HG02642 (cell line): ENCODE data around the gene GRPEL2.

Experiments used
- ATAC-seq: cut with Tn5 transposase; IDR thresholded peaks from one replicate; pipeline ENCODE4 v1.9.1; 2021; ENCODE audit warnings: mild to moderate bottlenecking; ENCODE audit not compliant: unreplicated experiment, poor library complexity

GRPEL2 gene

DNA sequence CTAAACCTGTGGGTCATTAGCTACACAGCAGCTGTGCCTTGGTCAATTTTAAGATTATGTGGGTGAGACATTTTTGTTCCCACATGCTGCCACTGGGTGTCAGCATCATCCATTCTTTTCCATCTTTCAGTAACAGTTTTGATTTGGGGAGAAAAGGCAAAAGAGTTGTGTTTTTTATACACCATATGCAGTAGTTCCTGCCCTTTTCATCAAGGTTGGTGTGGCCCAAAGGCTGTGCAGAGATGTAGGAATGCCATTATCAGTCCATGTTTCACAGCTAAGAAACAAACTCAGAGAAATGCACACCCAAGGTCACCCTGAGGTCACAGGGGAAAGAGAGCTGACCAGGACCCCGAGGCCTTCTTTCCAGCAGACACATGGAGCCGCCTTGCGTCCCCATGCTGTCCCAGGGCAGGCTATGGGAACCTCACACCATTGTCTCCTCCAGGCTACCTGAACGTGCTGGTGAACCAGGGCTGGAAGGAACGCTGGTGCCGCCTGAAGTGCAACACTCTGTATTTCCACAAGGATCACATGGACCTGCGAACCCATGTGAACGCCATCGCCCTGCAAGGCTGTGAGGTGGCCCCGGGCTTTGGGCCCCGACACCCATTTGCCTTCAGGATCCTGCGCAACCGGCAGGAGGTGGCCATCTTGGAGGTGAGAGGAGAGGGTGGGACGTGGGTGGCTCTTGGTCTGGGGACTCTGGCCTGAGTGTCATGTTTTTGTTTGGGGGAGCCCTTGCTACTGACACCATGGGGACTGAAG is 27.8 kb upstream of the GRPEL2 start:
- ATAC-seq, result peak; percentile 48

DNA sequence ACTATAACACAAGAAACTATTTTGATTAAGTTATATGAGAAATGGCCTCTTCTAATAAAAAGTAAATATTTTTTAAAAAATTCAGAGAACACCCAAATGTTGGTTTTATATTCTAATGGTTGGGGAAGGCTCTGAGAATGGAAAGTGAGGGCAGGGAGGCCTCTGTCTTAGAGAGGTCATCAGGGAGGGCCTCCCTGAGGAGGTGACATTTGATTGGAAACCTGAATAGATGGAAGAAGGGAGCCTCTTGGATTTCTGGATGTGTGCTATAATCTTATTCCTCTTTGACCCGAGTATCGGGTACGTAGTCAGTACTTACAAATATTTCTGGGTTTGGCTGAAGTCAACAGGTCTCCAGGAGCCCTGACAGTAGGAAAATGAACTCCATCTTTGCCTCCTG is 26.1 kb upstream of the GRPEL2 start:
- no peak for ATAC-seq

DNA sequence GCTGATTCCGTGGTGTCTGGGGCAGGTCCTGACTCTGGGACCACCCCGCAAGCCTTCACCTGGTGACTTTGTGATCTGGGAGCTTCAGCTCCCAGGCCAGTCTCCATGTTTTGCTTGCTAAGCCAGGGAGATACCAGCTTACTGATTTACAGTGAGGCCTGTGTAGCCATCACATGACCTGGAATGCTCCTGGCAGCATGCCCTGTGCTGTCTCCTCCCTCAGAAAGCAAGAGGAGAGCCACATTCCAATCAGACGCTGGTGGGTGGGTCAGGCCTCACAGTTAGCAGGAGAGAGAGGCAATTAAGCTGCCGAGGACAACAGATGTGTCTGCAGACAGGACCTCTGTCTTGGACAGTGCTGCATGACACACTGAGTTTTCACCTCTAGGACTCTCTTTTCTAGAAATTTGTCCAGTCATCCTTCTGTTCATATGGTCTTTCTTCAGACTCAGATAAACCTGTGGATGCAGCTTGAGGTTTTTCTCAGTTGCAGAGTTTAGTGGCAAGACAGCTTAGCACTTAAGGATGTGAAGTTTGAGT is 24.4 kb upstream of the GRPEL2 start:
- no peak for ATAC-seq

DNA sequence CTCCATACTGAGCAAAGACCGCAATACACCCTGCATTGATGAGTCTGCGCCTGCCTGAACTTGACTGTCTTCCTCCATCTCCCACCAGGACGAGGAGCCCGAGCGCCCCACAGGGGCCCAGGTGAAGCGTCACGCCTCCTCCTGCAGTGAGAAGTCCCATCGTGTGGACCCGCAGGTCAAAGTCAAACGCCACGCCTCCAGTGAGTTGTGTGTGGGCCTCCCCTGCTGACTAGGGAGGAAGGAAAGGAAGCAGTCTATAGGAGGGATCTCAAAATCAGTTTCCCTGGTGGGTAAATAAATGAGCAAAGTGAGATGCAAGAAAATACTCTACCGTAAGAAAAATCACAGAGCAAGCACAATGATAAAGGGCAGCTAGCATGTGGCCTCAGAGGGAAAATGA is 22.8 kb upstream of the GRPEL2 start:
- no peak for ATAC-seq

DNA sequence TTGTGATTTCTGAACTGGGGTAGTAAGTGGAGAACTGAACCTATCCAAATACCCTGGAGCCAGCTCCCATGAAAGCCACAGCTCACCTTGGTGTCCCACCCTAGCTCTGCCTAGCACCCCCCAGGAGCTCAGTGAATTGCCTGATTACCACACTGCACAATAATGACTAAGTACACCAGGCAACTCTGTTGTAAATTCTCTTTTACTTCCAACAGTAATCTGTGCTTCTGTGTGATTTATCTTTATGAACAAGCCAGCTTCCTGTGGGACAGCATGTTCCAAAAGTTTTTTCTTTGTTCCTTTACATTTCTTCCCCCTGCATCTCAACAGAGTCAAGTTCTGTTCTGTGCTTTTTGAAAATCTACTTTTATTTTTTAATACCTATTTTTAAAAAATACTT is 22.1 kb upstream of the GRPEL2 start:
- no peak for ATAC-seq

DNA sequence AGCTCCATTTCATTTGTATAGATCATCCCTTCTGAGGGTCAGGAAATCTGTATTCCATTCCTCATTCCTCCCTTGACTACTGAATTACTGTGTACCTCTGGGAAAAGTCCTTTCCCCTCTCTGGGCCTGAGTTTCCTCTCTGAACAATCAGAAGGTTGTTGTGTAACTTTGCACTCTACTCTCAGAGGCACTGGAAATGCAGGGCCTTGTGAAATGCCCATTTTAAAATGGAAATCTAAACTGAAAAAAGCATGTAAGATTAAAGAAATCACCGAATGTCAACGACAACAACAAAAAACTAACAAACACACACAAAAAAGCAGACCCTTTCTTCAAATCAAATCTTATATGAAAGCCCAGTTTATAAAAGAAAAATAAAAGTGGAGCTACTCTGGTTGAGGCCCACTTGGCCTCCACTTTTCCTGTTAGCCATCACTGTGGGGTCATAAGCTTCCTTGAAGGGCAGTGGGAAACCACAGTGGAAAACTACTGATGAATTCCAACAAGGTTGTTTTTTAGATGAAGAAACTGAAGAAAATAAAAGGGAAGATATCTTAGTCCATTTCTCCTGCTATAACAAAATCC is 21.6 kb upstream of the GRPEL2 start:
- no peak for ATAC-seq

DNA sequence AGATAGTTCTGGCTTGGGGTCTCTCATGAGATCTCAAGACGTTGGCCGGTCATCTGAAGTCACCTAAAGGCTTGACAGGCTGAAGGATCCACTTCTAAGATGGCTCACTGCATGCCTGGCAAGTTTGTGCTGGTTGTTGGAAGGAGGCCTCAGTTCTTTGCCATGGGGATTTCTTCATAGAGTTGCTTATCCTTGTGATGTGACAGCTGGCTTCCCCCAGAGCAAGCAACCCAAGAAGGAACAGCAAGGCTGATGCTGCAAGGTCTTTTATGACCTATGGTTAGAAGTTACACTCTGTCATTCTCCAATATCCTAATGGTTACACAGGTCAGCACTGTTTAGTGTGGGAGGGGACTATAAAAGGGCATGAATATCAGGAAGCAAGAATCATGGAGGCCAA is 20.7 kb upstream of the GRPEL2 start:
- ATAC-seq, result no peak

DNA sequence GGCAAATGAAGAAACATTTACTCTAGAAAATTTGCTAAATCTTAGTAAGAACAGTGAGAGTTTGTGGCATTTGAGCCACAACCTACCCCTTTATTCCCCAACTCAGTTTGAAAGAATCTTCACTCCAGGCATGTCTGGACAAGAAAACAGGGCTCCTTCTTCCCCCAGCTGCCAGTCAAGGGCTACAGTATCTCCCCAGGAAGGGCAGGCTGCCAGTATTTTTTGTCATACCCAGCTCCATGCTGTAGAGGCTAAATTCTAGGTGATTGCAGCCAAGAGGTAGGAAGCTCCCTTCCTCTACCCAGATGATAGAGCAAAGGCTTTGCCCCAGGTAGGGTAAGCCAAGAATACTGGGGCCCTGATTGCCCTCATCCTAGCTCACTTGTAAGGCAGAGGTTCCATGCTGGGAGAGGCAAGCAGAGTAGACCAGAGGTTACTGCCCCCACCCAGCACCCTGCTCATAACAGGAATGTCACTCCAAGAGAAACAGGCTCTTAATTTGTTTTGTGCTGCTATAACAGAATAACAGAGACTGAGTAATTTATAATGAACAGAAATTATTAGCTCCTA is 20.0 kb upstream of the GRPEL2 start:
- no peak for ATAC-seq

DNA sequence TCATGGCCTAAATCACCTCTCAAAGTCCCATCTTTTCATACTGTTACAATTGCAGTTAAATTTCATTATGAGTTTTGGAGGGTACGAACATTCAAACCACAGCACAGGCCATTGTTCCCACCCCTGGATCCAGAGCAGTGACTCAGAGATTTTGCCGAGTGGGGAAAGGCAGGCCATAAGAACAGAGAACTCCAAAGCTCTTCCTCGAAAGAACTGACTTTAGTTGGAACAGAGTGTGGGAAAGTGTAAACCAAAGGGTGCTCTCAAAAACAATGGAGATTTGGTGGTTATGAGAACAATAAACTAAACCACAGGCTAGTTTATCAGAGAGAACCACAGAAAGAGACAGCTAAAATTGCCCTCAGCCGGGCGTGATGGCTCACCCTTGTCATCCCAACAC is 19.4 kb upstream of the GRPEL2 start:
- ATAC-seq, result no peak

DNA sequence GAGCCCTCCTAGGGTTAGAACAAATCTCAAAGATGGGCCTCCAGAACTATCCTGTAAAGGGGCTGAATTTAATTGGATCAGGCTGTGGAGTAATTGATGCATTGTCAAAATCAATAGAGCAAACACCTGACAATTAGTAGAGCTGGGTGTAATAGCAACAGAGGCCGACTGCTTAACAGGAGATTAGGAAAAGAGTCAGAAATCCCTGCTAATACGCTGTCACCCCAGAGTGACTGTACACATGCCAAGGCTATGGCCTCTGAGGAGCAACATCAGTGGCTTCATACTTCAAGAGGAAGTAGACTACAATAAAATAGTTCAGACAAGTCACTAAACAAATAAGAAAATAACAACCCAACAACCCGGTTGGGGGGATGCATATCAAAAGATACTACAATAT is 18.7 kb upstream of the GRPEL2 start:
- no peak for ATAC-seq

DNA sequence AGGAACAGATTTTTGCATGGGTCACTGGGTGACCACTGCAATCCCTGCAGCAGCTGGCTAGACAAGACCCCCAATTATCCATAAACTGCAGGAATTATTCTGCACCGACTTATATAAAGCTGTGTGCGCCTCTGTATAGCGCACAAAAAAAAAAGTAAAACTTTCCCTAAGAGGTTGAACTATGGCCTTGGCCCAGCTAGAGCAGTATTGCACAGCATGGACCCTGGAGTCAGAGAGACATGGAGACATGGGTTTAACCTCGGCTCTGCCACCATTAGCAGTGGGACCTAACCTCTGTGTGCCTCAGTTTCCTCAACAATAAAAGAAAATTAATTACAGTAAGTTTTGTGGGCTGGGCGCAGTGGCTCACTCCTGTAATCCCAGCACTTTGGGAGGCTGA is 17.1 kb upstream of the GRPEL2 start:
- no peak for ATAC-seq

DNA sequence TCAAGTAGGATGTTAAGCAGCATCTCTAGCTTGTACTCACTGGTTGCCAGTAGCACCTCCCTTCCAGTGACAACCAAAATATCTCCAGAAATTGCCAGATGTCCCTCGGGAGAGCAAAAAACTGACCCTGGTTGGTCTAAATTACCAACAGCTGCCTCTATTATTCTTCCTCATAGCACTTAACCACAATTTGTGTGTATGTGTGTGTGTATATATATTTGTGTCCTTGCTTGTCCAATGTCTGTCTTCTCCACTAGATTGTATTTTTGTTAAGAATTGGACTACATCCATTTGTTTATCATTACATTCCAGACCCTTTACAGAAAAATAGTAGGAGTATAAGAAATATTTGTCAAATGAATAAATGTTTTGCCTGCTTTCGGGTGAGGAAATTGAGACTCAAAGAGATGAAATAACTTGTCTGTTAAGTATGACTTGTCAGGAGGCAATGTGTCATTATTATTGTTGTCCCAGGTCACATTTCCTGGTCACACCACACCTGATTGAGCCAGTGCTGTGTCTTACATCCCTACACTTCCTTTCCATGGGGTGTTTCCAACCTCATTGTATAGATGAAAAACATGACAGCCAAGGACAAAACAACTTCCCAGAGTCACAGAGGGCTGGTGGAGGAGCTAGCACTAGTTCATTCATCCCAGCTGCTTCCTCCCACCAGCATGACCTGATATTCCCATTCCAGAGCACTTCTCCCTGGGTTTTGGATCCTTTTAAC is 11.4 kb upstream of the GRPEL2 start:
- ATAC-seq, result no peak

DNA sequence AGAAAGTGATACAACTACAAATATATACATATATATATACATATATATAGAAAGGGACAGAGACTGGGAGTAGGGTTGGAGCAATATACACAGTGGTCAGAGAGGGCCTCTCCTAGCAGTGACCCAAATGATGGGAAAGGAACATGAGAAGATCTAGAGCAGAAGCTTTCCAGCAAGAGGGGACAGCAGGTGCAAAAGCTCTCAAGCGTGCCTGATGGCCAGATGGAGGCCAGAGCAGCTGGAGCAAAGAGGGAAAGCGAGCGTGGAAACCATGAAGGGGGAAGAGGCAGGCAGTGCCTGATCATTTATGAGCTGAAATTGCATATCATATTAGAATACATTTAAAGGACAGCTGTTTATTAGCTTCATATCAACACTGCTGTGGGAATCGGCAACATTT is 7.6 kb upstream of the GRPEL2 start:
- no peak for ATAC-seq

DNA sequence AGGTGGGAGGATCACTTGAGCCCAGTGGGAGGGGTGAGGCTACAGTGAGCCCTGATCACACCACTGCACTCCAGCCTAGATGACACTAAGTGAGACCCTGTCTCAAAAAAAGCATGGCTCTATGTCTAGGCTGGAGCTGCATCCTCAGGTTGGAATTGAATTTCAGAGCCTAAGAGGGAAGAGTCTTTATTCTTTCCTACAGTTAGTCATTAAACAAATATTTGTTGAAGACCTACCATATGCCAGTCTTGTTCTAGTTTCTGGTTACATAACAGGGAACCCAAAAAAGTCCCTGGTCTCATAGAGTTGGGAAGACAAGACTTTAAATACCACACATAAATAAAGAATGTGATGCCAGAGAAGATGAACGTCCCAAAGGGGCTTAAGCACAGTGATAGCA is 6.9 kb upstream of the GRPEL2 start:
- ATAC-seq, result no peak

DNA sequence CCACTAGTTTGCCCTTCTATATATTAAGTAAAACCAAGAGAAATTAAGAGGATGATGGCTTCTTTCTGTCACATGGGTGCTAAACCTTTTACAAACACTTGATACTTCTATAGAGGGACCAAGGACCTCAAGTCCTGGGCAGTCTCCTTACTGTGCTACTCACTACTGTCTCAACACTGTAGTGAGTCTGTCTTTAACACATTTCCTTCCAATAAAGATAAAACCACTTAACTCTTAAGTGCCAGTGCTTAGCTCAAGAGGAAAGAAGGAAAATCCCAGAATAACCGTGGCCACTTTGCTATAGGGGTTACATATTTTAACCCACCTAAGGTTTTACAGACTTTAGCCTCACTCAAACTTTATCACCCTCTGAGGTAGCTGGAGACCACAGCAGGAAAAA is 4.4 kb upstream of the GRPEL2 start:
- ATAC-seq, result no peak

DNA sequence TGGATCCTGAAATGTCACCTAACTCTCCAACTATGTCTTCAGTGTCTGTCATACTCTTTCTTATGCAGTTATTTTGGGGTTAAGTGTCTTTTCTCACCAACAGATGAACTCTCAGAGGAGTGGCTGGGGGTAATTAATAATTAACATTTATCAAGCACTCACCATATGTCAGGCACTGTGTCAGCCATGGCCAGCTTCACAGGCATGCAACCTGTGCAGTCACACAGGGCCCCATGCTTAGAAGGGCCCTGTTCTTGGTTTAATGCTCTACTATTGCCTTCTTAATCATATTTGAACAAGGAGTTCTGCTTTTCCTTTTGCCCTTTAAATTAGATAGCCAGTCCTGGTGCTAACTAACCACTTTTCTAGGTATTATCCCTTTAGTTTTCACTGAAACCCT is 3.4 kb upstream of the GRPEL2 start:
- ATAC-seq, result no peak

DNA sequence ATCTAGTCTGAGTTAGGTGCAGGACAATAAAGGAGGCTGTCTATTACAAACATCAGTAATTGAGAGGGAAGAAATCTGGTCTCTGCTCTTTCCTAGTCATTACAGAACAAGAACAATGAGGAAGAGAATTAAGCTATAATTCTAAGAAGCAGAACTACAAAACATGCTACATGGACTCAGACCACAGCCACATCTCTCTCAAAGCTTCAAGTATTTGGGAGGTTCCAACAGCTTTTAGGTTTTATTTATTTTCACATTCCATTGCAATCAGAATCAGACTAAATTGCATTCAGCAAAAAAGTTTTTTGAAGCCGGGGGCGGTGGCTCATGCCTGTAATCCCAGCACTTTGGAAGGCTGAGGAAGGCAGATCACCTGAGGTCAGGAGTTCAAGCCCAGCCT is 1.1 kb upstream of the GRPEL2 start:
- ATAC-seq, result no peak

DNA sequence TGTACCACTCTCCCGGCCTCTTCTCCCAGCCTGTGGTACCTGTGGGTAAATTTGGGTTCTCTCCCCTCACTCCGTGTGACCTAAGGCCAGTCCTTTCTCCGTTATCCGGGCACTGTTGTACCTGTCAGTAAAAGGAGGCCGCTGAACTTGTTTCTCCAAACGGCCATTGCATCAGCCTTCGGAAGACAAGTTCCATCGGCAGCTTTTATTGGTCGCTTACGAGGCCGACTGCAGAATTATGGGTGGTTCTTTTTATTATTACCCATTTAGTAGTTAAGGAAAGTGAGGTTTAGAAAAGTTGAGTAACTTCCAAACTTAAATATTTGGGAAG is 558 bp downstream of the GRPEL2 start:
- peak; percentile 10 for ATAC-seq

DNA sequence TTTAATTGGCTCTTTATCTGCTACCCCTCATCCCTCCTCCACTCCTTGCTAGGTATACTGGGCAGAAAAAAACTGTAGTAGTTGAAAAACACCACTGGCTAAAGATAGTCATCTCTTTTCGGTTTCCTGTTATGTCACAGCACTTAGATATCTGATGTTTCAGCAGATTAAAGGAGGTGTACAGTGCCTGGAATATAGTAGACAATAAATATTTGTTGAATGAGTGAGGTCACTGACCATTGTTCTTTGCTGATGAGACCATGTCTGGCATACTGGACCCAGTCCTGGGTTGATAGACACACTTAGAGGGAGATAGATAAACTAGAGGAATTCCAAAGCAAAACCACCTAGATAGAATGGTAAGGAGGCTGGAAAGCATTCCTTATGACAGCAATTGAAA is 3.2 kb downstream of the GRPEL2 start:
- ATAC-seq, result no peak

DNA sequence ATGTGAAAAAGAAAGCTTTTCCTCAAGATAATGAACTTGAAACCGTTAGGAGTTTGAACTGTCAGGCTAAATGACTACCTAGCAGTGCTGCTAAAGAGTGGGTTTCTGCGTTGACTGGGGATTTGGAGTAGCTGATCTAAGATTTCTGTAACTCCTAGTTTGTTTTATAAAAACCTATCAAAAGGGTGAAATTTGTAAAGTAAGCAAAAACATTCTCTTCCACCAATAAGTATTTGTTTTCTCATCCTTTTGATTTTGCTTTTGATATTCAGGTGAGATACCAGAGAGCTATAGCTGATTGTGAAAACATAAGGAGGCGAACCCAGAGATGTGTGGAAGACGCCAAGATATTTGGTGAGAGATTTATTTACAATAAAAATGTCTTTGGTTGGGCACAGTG is 4.1 kb downstream of the GRPEL2 start:
- no peak for ATAC-seq

DNA sequence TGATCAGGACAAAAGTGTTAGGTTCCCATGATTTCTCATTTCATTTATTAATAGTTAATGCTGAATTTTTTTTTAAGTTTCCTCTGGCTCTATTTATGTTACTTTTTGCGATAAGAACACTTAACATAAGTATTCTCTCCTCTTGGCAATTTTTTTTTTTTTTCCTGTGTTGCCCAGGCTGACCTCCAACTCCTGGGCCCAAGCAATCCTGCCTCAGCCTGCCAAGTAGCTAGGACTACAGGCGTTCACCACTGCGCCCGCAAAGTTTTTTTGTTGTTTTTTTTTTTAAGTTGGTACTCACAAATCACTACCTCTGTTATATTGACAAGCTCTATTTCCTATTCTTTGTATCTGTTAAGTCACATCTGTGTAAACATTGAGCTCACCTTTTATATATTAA is 6.9 kb downstream of the GRPEL2 start:
- ATAC-seq, result no peak
